HTR-8/SVneo (cell line): ENCODE results near the gene MTA1.

ENCODE experiments used
- DNase-seq: peaks from one replicate; pipeline ENCODE4 v3.0.0; 2011; ENCODE audit warnings: low spot score, mixed read lengths; ENCODE audit not compliant: insufficient read length
- FAIRE-seq: peaks from 2 replicates; lab custom pipeline; 2011; peaks lifted over from hg19 to GRCh38; lab: Jason Lieb, UNC

The MTA1 gene

DNA sequence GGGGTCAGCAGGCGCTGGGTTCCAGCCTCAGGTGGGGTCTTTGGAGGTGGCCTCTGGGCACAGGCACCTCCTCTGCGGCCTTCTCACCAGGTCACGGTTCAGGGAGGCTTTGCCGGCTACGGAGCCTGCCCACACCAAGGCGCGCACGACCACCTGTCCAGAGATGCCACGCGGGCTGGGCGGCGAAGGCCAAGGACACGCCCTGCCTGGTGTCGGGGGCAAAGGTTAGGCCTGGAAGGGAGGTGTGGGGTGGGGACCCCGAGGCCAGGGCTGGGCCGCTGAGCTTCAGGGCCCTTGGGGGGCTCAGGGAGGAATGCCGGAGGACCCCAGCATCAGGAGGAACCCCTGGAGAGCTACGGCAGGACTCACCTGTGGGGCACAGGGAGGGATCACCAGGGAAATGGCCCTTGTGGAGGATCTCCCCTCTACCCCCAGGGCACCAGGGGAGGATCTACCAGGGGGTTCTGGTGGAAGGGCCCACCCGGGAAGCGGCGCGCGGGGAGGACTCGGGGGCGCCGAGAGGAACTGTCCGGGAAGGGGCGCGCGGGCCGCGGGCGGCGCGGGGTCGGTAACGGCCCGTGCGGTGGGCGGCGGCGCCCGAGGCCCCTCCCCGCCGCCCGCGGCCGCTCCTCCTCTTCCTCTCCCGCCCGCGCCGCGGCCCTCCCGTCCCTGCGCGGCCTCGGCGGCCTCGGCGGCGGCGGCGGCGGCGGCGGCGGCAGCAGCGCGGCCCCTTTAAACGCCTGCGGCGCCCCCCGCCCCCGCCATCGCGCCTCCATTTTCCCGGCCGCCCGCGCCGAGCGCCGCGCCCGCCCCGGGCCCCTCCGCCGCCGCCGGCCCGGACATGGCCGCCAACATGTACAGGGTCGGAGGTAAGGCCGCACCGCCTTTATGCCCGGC, at the start of gene MTA1:
TSS of gene MTA1 (plus strand) at position 633 of the 897 bp plus-strand sequence. CDS start at position 842, 209 bp downstream.
- no peak for FAIRE-seq

DNA sequence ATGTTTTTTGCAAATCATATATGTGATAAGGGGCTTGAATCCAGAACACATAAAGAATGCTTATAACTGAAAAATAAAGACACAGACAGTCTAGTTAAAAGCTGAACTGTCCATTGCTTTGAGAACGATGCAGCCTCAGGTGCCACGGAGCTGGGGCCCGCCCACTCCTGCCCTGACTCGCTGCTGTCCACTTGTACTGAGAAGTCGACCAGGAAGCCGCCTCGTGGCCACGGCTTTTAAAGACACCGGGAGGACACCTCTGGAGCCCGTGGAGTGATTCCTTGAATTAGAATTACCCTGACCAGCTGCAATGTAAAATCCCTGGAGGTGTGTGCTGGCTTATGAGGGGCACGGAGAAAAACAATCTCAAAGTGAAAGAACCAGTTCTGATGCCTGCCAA, 45.2 kb upstream of the MTA1 start:
- DNase-seq = no peak
- FAIRE-seq = no peak

More for the DNA sequence above, at the start of gene MTA1:
- DNase-seq = no peak

DNA sequence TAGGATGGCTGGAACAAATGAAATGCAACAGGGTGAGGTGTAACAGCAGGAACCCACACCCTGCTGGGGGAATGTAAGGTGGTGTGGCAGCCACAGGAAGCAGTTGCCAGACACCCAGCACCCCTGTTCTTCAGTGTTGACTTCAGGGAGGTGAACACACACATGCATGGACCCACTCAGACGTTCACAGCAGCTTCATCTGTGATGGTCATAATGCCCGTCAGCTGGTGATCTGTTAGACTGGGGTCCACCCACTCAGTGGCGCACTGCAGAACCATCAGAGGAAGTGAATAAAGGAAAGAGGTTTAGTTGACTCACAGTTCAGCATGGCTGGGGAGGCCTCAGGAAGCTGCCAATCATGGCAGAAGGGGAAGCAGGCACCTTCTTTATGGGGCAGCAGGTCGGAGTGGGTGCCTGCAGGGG, 44.0 kb upstream of the MTA1 start:
- DNase-seq (no peak), FAIRE-seq (peak; percentile 42)

DNA sequence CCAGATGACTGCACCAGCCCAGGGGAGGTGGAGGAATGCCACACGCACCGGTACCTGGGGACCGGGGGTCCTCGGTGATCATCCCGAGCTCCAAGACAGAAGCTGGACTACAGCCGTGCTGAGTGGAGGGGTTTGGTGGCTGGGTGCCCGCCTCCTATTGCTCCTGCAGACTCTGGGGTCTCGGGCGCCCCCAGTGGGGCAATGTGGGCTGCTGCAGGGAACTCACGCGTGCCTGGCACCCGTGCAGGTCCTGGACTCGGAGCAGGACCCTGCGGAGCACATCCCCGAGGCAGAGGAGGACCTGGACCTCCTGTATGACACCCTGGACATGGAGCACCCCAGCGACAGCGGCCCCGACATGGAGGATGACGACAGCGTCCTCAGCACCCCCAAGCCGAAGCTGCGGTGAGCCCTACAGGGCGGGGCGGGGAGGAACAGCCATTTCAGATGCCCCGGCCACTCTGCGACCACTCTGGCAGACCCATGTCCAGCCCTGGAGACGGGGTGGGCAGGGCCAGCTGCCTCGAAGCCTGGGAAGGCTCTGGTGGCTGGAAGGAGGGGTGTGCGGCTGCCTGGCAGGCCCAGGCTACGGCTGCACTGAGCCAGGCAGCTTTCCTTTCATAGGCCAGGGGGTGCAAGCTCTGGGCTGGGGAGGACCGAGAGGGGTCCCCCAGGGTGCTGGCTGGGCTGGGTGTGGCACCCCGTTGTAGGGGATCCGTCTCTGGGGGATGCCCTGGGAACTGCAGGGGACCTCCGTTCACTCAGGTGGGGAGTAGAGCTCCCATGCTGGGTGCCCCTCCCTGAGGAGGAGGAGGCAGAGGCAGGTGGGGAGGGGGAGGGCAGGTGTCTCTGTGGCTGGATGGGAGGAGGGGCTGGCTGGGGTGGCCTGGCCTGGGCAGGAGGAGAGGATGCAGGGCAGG, 42.8 kb upstream of the MTA1 start:
- no peak for FAIRE-seq
- no peak for DNase-seq

DNA sequence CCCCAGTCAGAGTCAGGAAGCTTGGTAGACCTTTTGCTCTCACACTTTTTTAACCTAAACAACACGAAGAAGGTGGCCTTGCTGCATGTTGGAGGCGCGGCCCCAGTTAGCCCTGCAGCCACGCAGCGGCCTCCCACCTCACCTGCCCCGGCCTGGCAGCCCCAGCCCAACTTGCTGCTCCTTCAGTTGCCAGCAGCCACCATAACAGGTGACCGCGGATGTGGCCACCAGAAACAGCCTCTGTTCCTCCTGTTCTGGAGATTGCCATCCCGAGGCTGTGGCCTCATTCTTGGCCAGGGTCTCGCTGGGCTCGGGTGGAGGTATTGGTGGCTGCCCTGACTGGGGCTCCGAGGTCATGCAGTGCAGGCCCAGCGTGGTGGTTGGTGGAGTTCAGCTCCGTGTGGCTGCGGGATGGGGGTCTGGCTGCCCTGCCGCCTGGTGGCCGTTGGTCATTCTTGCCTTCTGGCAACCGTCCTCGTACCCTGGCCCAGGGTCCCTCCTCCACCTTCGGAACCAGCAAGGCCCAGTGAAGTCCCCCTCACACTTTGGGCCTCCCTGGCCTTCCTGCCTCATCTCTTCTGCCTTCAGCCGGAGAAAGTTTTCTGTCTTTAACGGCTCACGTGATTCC, 42.0 kb upstream of the MTA1 start:
- no peak for DNase-seq
- no peak for FAIRE-seq

DNA sequence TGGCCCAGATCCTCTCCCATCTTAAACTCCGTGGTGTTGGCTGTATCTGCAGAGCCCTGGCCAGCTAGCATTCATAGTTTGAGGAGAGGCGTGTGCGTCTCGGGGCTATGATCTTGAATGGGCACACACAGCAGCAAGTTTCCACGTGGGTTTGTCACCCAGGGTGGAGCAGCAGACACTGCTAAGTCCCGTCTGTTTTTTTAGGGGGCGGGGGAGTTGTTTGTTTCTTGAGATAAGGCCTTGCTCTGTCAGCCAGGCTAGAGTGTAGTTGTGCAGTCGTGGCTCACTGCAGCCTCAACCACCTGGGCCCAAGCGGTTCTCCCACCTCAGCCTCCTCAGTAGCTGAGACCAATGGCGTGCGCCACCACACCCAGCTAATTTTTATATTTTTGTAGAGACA, 41.4 kb upstream of the MTA1 start:
- FAIRE-seq = no peak
- no peak for DNase-seq

DNA sequence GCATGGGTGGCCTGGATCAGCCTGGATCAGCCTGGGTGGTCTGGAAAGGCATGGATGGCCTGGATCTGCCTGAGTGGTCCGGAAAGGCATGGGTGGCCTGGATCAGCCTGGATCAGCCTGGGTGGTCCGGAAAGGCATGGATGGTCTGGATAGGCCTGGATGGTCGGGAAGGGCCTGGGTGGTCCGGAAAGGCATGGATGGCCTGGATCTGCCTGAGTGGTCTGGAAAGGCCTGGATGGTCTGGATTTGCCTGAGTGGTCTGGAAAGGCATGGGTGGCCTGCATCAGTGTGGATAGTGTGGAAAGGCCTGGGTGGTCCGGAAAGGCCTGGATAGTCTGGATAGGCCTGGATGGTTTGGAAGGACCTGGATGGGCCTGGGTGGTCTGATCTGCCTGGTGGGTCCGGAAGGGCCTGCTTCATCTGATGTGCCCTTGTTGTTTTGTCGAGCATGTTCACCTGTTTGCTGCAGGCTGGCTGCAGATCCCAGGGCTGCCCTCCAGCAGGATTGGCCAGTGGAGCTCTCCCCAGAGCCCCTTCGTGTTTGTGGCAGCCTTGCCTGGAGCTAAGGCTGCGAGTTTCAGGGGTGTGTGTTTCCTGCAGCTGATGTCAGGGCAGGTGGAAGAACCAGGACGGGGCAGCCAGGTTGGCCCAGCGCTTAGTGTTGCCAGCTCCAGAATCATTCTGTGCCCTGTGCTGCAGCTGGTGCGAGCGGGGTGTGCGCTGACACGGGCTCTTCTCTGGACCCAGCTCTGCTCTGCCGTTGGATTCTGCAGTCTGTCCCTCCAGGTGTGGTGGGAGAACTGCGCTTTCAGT, 40.5 kb upstream of the MTA1 start:
- FAIRE-seq = no peak

DNA sequence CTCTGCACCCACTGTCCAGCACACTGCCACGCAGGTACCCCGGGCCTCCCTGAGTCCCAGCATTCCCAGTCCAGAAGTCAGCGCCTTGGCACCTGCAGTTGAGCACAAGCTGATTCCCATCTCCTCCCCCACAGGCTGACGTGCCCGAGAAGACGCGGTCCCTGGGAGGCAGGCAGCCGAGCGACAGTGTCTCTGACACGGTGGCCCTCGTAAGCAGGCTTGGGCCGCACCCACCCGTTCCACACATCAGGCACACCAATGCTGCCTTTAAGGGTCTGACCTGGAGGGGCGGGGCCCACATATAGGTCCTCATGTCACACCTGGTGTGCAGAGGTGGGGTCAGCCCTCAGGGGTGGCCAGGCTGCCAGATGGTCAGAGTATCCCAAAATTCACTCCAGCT, 39.7 kb upstream of the MTA1 start:
- DNase-seq = no peak
- FAIRE-seq = no peak

More for the DNA sequence above, 40.5 kb upstream of the MTA1 start:
- DNase-seq = no peak

DNA sequence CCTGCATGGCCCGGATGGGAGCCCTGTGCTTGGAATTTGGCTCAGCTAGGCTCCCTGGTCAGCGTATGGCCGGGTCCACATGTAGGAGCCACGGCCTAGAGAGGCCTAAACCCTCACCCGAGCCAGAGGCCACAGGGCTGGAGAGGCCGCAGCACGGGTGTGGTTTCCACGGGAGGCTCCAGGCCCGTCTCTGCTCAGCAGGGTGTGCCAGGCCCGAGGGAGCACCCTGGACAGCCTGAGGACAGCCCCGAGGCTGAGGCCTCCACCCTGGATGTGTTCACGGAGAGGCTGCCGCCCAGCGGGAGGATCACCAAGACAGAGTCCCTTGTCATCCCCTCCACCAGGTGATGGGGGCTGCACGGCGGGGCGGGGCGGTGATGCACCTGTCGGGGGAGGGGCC, 38.9 kb upstream of the MTA1 start:
- no peak for DNase-seq
- no peak for FAIRE-seq

DNA sequence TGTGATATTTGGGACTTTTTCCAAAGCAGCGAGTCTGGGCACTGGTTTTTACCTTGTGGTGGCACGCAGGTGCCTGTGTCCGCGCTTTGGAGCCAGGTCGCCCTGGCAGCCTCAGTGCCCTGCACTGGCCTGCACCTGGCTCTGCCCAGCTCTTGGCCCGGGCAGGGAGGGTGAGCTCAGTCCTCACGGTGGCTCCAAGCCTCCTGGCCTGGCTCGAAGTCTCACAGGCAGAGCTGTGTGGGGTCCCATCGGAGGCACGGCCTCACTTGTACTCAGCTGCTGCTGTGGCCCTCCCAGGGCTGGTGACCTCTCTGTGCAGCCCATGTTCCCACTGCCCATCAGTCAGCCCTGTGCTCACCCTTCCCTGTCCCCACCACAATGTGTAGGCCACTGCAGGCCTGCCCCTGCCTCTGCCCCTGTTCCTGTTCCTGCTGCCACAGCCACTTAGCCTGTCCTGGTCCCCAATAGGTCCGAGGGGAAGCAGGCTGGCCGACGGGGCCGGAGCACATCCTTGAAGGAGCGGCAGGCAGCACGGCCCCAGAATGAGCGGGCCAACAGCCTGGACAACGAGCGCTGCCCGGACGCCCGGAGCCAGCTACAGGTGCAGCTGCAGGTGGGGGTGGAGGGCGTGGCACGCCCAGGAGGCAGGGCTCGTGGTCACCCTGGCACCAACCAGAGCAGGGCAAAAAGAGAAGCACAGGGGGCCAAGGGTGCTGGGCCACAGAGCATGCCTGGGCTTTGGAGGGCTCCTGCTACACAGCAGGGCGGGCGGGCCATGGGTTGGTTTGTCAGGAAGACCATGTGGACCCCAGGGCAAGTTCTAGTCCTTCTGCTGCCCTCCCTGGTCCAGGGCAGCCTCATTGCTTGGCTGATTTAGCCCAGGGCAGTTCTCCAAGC, 37.9 kb upstream of the MTA1 start:
- FAIRE-seq (no peak), DNase-seq (no peak)

DNA sequence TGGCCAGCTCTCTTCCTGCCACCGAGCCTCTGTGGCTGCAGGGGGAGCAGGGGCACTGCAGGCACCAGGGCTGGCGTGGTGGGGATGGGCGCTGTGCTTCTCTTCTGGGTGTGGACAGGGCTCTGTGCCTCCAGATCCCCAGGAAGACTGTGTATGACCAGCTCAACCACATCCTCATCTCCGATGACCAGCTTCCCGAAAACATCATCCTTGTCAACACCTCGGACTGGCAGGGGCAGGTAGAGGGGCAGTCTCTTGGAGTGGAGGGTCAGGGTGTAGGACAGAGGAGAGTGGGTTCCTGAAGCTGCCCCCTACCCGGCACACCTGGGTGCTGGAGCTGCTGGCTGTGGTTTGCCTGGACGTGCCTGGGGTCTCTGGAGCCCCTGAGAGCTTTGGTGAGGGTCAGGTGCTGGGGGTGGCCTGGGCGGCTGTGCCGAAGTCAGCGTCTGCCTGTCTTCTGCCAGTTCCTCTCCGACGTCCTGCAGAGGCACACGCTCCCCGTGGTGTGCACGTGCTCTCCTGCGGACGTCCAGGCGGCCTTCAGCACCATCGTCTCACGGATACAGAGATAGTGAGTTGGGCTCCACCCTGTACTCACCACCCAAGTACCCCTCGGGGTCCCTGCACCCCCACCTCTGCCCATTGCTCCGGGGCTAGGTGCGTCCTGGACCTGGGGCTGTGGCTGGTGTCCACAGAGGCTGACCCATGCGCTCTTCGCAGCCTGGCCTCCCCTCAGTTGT, 37.1 kb upstream of the MTA1 start:
- no peak for FAIRE-seq
- no peak for DNase-seq

DNA sequence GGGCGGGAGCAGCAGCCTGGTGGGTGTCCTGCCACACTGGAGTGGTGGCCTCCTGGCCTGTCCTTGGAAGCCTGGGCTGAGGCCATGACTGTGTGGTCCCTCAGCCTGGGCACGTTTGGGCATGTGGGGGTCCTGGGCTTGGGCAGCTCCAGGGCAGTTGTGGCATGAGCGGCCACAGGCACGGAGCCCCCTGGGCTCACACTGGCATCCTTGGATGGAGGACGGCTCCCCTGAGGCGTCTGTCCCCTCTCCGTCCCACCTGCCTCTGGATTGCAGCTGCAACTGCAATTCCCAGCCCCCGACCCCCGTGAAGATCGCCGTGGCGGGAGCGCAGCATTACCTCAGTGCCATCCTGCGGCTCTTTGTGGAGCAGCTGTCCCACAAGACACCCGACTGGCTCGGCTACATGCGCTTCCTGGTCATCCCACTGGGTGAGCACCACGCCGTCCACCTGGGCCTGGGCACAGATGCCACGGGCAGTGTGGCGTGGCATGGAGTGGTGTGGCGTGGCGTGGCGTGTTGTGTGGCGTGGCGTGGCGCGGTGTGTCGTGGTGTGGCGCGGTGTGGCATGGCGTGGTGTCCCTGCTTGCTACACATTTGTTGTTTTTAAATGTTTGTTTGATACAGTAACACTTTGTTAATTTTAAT, 36.4 kb upstream of the MTA1 start:
- DNase-seq (no peak), FAIRE-seq (no peak)

DNA sequence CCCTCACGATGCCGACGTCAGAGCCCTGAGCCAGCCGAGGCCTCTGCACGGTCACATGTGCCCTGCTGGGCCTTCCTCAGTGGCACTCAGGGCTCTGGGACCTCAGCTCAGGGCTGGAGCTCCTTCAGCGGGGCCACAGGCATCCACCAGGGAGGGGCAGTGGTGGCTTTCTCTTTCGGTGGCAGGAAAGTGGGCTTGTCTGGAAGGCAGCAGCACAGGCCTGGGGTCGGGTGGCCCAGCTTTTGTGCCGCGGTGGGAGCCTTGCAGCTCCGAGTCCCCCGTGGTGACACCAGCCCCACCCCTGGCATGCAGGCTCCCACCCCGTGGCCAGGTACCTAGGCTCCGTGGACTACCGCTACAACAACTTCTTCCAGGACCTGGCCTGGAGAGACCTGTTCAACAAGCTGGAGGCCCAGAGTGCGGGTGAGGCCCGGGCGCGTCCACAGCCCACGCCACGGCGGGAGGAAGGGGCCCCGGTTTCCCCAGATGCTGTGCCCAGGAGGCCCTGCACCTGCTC, 35.5 kb upstream of the MTA1 start:
- FAIRE-seq (no peak), DNase-seq (no peak)

DNA sequence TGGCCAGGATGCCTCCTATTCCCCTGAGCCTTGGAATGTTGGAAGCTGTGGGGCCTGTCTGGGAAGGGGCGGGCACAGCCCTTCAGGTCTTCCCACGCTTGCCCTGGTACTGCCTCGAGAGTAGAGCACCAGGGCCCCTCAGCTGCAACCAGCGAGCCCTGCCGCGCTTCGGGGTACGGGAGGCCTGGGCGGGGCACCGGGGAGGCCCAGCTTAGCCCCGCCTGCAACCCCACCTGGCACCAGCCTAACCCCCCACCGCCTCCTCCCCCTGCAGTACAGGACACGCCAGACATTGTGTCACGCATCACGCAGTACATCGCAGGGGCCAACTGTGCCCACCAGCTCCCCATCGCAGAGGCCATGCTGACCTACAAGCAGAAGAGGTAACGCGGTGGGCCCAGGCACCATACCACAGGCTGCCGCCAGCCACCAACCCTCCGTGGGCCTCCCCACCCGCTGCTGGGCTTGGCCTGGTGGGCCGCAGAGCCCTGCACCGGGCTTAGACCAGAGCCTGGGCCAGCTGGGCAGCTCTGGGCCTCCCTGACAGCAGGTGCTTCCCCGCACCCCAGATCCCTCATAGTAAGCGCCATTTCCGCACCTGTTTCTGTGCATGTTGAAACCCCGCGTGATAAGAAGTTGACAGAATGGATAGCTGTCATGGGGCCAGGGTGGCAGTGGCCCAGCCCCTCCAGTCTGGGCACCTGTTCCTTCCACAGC, 34.9 kb upstream of the MTA1 start:
- no peak for DNase-seq
- no peak for FAIRE-seq

DNA sequence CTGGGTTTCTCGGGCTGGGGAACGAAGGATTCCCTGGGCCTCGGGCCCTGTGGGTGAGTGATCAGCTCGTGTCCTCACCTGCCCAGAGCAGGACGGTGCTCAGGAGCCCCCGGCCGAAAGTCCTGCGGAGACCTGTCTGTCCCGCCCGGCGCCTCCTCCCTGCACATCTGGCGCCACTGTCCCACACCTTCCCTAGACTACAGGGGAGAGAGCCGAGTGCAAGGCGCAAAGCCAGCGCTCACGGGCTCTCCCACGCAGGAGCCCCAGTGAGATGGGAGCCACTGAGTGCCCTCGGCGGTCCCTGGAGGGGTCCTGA, 34.3 kb upstream of the MTA1 start:
- DNase-seq = no peak
- no peak for FAIRE-seq

DNA sequence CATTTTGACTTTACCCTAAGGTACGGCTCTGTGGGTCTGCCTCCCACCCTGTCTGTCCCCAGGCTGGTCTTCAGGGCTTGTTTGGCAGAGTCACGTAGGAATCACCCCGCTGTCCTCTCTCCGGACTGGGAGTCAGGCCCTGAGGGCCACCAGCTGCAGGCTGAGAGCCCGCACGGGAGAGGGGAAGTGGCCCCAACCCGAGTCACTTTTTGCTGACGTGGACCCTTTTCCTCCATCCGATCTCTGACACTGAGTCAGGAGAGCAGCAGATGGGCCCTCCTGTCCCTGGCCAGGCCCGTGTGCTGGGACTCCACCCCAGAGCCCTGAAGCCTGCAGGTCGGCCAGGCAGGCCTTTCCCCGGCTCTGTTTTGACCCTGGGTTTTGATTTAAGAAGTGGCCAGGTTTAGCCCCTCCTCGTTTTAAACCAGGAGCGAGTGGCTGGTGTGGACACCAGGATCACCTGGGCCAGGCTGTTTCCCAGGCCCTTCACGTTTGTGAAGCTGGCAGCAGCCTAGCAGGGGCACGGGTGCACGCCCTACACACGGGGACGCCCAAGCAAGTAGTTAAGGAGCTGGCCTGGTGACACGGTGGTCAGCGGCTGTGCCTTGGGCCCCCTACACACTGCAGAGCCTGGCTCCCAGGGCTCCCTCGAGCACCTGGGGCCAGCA, 33.8 kb upstream of the MTA1 start:
- no peak for FAIRE-seq

More for the DNA sequence above, 33.8 kb upstream of the MTA1 start:
- DNase-seq = no peak
